HG03175 (cell line): Measurements from ENCODE around the gene SLAMF1.
"Not testable (repeated sequence)": the region's sequence is repeated elsewhere in the genome, so short reads cannot be mapped to it uniquely, and the experiment has no call there.

Source experiments
- ATAC-seq: cut with Tn5 transposase; IDR thresholded peaks from one replicate; pipeline ENCODE4 v1.9.1; 2021; ENCODE audit warnings: mild to moderate bottlenecking, moderate library complexity; ENCODE audit not compliant: unreplicated experiment

SLAMF1 gene, protein sequence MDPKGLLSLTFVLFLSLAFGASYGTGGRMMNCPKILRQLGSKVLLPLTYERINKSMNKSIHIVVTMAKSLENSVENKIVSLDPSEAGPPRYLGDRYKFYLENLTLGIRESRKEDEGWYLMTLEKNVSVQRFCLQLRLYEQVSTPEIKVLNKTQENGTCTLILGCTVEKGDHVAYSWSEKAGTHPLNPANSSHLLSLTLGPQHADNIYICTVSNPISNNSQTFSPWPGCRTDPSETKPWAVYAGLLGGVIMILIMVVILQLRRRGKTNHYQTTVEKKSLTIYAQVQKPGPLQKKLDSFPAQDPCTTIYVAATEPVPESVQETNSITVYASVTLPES

DNA sequence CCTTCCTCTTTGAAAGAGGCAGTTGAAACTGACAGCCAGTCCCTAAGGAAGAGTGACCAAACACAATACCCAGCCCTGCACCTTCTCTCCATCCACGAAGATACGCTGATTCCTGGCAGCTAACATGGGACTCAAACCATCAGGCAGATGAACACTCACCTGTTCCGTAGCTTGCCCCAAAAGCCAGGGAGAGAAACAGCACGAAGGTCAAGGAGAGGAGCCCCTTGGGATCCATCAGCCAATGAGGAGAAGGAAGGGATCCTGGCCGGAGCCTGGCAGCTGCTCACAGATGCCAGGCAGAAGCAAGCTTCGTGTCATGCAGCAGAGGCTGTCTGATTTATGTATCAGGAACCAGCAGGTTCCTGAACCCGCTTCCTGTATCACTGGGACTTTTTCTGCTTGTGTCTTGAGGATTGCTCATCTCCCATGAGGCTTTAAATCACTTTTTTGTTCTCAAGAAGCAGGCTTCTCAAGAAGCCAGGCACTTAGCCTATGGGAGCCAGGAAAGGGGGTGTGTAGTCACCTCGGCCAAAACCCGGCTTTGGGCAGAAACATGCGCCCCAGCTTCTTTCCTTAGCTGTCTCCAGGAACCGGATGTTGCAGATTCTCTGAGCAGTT is at the start of gene SLAMF1:
Gene SLAMF1 (minus strand): TSS at position 334 of the 618 bp plus-strand sequence. CDS start 99 bp downstream, at position 235.
- peak; percentile 63 for ATAC-seq

DNA sequence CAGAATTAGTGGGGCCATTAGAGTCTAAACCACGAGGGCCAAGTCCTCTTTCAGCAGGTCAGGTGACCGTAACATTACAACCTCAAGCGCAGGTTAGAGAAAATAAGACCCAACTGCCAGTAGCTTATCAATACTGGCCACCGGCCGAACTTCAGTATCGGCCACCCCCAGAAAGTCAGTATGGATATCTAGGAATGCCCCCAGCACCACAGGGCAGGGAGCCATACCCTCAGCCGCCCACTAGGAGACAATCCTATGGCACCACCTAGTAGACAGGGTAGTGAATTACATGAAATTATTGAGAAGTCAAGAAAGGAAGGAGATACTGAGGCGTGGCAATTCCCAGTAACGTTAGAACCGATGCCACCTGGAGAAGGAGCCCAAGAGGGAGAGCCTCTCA is 45.5 kb upstream of the SLAMF1 start:
- not testable (repeated sequence) for ATAC-seq

GRCh38 chr1:160685266-160685665 is 38.4 kb upstream of the SLAMF1 start:
- no peak for ATAC-seq

- no peak for ATAC-seq
These were observed 36.4 kb upstream of the SLAMF1 start for GRCh38 chr1:160682983-160683865.

GRCh38 chr1:160681891-160682140 is 35.0 kb upstream of the SLAMF1 start:
- ATAC-seq, result no peak

DNA sequence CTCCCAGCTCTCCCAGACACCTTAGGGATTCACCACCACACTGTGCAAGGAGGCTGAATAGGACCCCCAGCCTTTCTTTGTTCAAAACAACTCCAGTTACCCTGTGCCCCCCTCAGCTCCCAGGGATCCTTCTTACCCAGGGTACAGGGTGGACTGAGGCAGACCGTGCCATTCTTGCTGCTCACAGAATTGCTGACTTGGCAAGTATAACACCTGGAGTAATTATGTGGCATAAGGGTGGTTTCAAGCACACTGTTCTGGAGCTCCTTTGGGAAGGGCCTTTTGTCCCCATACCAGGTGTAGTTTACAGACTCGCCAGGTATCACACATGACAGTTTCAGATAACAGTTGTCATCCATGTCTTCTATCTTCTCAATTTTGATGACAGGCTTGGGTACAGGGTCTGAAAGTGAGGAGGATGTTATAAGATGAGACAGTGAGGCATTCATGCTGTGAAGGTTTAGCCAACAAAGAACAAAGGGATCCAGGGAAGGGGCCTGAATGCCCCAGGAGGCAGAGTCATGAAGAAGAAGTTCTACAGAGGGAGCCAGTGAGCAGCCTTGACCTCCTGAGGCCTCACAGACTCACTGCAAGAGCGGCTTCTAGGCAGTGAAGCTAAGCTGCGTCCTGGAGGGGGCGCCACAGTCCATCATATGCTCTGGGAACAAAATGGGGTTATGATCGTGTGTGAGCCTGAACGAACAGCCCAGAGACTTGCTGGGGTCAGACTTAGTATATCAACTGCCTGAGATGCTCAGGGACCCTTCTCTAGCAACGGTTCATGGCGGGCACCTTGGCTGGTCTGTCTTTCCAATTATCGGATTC is 34.4 kb upstream of the SLAMF1 start:
- ATAC-seq, result peak; percentile 66

GRCh38 chr1:160680399-160680798 is 33.6 kb upstream of the SLAMF1 start:
- no peak for ATAC-seq

DNA sequence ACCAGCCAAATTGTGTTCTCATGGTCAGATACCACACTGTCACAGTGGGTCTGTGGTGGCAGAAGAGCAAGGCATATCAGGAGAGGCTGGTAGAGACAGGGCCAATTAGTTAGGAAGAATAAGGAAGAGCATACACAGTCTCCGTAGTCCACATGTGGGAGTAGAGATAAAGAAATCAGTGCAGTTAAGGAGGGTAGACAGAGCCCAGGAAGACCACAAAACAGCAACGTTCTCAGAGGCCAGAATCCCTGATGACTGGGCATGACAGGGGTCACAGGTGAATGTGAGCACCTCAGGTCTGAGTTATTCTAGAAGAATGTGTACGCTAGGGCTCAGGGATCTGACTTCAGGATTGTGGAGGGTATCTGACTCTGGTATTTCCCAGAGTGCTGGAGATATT is 33.0 kb upstream of the SLAMF1 start:
- no peak for ATAC-seq

- ATAC-seq, result no peak
These were observed 30.2 kb upstream of the SLAMF1 start for GRCh38 chr1:160676869-160677597.

DNA sequence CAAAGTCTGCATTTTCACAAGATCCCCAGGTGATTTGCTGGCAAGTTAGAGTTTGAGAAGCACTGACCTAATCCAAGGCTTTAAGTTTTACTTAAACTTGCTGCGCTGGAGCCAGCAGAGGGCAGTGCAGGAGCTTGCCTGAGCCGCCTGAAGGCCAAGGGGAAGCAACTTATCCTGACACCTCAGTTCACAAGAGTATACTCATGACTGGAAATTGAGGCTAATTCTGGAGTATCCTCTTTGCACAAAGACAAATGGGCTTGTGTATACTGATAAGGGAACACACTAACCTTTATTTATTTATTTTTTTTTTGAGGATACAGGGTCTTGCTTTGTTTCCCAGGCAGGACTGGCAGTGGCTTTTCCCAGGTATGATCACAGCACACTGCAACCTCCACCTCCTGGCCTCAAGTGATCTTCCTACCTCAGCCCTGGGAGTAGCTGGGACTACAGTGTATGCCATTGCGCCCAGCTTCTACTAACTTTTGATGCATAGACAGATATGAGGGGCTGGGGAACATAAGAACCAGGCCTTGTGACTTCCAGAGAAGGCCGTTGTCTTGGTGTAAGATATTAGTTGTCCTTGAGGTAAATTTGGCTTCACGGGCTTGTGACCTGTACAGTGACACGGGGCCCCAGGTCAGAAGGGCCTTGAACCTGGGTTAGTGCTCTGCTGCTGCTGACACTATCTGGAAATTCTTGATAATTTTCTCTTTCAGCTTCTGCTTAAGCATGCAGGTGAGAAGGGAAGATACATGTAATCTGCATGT is 29.0 kb upstream of the SLAMF1 start:
- ATAC-seq, result peak; percentile 68

GRCh38 chr1:160674415-160674814 is 27.6 kb upstream of the SLAMF1 start:
- ATAC-seq, result no peak

GRCh38 chr1:160672789-160673695 is 26.2 kb upstream of the SLAMF1 start:
- ATAC-seq, result no peak

DNA sequence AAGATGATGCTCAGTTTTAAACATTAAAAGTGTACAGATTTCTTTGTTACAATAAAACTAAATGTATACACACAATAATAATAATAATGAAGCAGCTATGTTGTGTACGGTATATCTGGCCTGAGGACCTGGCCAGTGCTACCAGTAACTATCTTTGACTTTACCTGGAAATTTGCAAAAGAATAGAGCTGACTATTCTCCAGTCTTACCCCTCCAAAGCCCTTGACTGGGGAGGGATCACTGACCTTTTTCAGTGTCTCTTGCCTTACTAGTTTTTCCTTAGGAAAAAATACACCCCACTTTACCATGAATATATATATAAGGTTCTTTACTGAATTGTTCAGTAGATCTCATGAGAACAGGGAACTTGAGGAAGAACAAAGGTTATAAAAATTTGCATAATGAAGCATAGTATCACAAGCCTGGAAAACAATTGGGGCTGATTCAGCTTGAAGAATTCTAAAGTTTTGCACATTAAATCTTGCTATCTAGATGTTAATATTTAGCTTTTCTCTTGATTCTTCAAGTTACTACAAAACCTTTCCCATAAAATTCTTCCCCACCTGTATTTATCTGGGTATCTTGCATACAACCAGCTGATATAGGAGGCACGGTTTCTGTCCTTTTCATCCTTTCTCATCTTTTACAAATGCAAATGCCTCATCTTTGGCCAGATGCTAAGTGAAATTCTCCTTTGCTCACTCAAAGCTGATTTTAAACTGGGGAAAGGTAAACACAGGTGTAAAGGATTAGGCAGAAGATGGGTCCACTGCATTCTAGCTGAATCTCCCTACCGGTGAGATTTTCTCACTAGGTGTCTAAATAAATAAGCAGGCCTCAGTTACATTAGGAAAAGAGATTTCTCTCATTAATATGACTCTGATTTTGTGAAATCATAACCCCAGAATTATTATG is 25.0 kb upstream of the SLAMF1 start:
- no peak for ATAC-seq

GRCh38 chr1:160670701-160671100 is 23.9 kb upstream of the SLAMF1 start:
- ATAC-seq, result no peak

DNA sequence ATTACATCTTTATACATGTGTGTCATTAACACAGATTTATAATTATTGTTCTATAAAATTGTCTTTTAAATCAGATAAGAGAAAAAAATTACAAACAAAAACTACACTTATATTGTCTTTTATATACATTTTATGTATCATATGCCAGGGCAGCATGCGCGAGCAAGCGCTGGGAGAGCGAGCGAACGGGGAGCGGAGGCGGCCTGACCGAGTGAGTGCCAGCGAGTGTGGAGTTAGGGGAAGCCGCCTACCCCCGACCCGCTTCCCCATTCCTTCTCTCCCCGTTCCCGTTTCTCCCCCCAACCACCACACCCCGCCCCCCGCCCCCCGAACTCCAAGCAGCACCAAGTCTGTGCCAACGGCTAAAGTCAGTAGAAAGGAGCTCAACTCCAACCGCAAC is 23.0 kb upstream of the SLAMF1 start:
- no peak for ATAC-seq

- no peak for ATAC-seq
These were observed 22.4 kb upstream of the SLAMF1 start for GRCh38 chr1:160669276-160669675.

DNA sequence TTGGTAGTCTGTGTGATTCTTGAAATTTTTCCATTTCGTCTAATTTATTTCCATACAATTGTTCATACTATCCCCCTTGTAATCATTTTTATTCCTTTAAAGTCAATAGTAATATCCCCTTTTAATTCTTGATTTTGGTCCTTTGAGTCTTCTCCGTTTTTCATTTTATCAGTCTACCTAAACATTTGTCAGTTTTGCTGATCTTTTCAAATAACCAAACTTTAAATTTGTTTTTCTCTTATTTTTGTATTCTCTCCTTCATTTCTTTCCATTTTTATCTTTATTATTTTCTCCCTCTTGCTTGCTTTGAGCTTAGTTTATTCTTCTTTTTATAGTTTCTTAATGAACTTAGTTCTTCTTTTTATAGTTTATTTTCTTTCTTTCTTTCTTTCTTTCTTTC is 21.1 kb upstream of the SLAMF1 start:
- no peak for ATAC-seq

- no peak for ATAC-seq
These were observed 19.2 kb upstream of the SLAMF1 start for GRCh38 chr1:160666079-160666442.
